Transverse colon (tissue), 4 donors: ENCODE measurements around the gene TARBP2.

Experiments used
- CTCF ChIP-seq, 5 experiments: fragments of 200-600 bp in 3 of 5; fragments of 450-650 bp in 2 of 5; sonication (generic) in 3 of 5; IDR thresholded peaks; 1 replicate in 2 of 5; 2 replicates in 3 of 5; pipeline ENCODE4 v1.5.1; 2016 to 2017; ENCODE audit warnings: antibody characterized with exemption in 5 of 5, inconsistent platforms in 3 of 5, mild to moderate bottlenecking in 2 of 5, moderate library complexity in 1 of 5
- EP300 ChIP-seq: sonication (generic); formaldehyde crosslinking; IDR thresholded peaks from one replicate; pipeline ENCODE4 v1.6.1; 2017; ENCODE audit warnings: antibody characterized with exemption, low read depth
- POLR2A ChIP-seq: fragments of 450-650 bp; IDR thresholded peaks from one replicate; pipeline ENCODE4 v1.6.1; 2016; ENCODE audit warnings: antibody characterized with exemption, mild to moderate bottlenecking, moderate library complexity
- POLR2AphosphoS5 ChIP-seq, 3 donors: sonication (generic); formaldehyde crosslinking; IDR thresholded peaks; one replicate each; pipeline ENCODE4 v1.6.1; 2016; ENCODE audit warnings: antibody characterized with exemption in 3 of 3

- TF ChIP-seq POLR2A, result no peak
- no peak for TF ChIP-seq CTCF (IDR thresholded peaks at IDR 0.05)
- TF ChIP-seq POLR2AphosphoS5 (IDR thresholded peaks at IDR 0.05), result no peak
- no peak for TF ChIP-seq EP300
Observed at GRCh38 chr12:53502983-53503728, 2.1 kb downstream of the TARBP2 start.
